HG03378 (cell line): Measurements from ENCODE around the gene LGI4.
"Not testable (repeated sequence)": the region's sequence is repeated elsewhere in the genome, so short reads cannot be mapped to it uniquely, and the experiment has no call there.

ENCODE experiments used
- ATAC-seq: cut with Tn5 transposase; IDR thresholded peaks from one replicate; pipeline ENCODE4 v1.9.1; 2021; ENCODE audit warnings: mild to moderate bottlenecking, moderate library complexity; ENCODE audit not compliant: unreplicated experiment

Gene LGI4

GRCh38 chr19:35161434-35161743 is 26.5 kb upstream of the LGI4 start:
- ATAC-seq, result no peak

GRCh38 chr19:35160629-35161433 is 26.0 kb upstream of the LGI4 start:
- ATAC-seq, result no peak

- no peak for ATAC-seq
Measured at GRCh38 chr19:35159606-35160005, 24.7 kb upstream of the LGI4 start.

- ATAC-seq, result no peak
Measured at GRCh38 chr19:35157431-35157830, 22.6 kb upstream of the LGI4 start.

GRCh38 chr19:35156673-35157014 is 21.8 kb upstream of the LGI4 start:
- ATAC-seq, result no peak

GRCh38 chr19:35155981-35156672 is 21.3 kb upstream of the LGI4 start:
- ATAC-seq, result no peak

DNA sequence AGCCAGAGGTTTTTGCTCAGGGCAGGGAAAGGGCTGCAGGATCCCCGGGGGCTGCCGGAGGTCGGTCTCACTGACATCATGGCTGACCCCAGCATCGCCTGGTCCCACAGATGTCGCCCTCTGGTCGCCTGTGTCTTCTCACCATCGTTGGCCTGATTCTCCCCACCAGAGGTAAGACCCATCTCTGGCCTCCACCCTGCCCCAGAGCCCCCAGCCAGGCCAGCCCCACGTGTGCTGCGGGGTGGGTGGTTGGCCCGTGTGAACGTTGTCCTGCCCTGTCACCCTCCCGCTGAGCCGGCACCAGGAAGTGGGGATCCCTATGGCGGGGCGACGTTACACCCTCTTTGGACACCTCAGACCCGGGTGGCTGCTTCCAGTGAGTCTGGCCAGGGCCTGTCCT is 20.6 kb upstream of the LGI4 start:
- ATAC-seq, result no peak

GRCh38 chr19:35154525-35155406 is 19.9 kb upstream of the LGI4 start, which contains the start of gene FXYD5:
Gene FXYD5, plus strand, starts transcription at chr19:35154735. Its CDS starts 816 bp downstream, at chr19:35155551.
- ATAC-seq, result no peak

- no peak for ATAC-seq
Measured at GRCh38 chr19:35153701-35154524, 19.1 kb upstream of the LGI4 start.

- not testable (repeated sequence) for ATAC-seq
Measured at GRCh38 chr19:35153129-35153522, 18.3 kb upstream of the LGI4 start.

GRCh38 chr19:35151273-35152065 is 16.6 kb upstream of the LGI4 start:
- no peak for ATAC-seq

DNA sequence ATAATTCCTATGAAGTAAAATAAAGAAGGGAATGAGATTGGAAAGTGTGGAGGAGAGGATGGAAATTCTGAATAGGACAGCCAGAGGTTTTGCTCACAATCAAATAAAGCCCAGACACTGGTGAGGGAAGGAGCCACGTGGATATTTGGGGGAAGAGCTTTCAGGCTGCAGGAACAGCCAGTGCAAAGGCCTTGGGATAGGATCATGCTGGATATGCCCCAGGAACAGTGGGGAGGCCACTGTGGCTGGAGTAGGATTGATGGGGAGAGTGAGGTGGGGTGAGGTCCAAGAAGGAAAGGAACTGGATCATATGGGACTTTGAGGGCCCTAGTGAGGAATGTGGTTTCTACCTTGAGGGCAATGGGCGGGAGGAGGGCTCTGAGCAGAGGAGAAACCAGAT is 15.6 kb upstream of the LGI4 start:
- ATAC-seq, result no peak

DNA sequence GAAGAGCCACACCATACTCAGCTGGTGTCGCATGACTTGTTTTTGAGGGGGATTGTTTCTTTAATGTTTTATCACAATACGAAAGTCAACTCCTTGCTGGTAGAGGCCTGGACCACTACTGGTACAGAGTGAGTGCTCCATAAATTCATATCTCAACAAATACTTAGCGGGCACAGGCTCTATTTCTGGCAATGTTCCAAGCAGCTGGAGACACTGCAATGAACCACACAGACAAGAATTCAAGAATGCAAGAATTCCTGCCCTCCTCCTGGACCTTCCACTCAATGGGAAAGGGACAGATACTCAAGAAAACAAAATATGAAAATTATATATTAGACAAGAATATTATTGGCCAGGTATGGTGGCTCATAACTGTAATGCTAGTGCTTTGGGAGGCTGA is 14.6 kb upstream of the LGI4 start:
- no peak for ATAC-seq

GRCh38 chr19:35146746-35147459 is 12.0 kb upstream of the LGI4 start:
- ATAC-seq, result no peak

DNA sequence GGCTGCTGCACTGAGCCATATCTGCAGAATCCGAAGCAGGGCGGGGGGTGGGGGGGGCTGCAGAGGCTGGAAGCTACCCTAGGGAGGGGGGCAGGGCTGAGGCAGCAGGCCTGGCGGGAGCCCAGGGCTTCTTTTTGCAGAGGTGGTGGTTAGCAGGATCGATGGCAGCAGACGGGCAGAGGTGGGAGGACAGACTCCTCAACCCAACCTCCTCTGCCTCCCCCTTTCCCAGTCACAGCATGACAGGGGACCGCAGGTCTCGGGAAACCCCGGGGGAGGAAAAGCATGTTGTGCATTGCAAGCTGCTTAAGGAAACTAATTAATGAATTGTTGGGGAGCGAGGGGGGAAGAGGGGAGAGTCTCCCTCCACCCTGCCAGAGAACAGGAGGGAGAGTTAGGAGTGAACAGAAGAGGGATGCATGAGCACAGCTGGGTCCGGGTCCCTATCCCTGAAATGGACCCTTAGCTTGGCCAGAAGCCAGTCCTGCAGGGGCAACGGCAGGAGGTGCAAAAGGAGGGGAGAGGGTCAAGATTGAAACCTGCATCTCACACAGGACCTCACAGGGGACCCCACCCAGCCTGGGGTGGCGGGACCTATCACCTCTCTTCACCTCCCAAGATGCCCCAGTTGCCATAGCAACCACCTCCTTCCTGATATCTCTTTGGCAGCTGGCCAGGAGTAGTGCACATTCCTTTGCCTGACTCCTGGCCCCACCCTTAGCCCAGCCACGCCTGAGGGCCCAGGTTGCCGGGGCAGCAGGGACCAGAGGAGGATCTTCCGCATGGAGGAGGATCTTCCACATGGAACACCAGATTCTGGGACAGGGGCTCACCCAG is 10.0 kb upstream of the LGI4 start:
- ATAC-seq, result no peak

DNA sequence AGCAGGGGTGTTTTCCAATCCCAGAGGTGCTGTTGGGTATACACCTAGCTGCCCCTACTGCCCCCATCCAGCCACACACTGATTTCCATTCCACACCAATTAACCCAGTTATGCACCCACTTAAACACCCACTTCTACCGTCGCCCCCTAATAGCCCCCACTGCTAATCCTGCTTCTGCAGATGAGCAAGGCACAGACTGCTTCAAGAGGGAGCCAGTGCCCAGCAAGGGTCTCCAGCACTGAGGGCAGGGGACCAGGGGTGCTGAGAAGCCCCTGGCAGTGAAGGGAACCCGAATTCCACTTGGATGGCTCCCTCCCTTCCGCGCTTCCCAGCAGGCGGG is 9.4 kb upstream of the LGI4 start:
- no peak for ATAC-seq

- ATAC-seq, result no peak
Measured at GRCh38 chr19:35143818-35144217, 9.0 kb upstream of the LGI4 start.

GRCh38 chr19:35143231-35143715 is 8.4 kb upstream of the LGI4 start, which contains the start of gene FXYD7:
Gene FXYD7, plus strand, starts transcription at chr19:35143255. Its CDS starts 79 bp downstream, at chr19:35143334.
- ATAC-seq, result no peak
